Measurements from ENCODE around the gene SULT4A1. TPM values are rescaled to one million over a fixed set of nuclear protein-coding genes. Genes with fewer than 3 reads are reported as not detected.

SULT4A1 gene
- total and polyA plus RNA-seq, 10 donors, result 0.35 to 5.1 (median 1.7) TPM

- peaks cover 0 to 7% (median 3%) of the 10 kb centered on the region in 6 donors for H3K4me1 ChIP-seq
- no peak overlapping the region for H3K4me3 ChIP-seq
- intact Hi-C loops (cut with DNase I; ENCODE audit: low total_unique reads), result no loop called here
- no peak for TF ChIP-seq POLR2A (IDR thresholded peaks at IDR 0.05)
- TF ChIP-seq POLR2AphosphoS5 (IDR thresholded peaks at IDR 0.05), result no peak
- TF ChIP-seq CTCF (IDR thresholded peaks at IDR 0.05 in 8 of 11, conservative IDR thresholded peaks at IDR 0.05 in 3 of 11), result no peak
- DNase-seq, result peak; percentile 32
- H3K9me3 ChIP-seq, result peaks cover 0 to 19% (median 13%) of the 10 kb centered on the region in 8 donors
- peaks cover 0 to 86% (median 34%) of the 10 kb centered on the region in 7 donors for H3K27me3 ChIP-seq (replicated peaks in 1 of 7)
- no peaks in the 10 kb centered on the region for H3K36me3 ChIP-seq
- H3K27ac ChIP-seq, result no peak overlapping the region
- WGBS, 5 donors, result 80 to 93% (median 84%) methylated on average over 7 of the region's 7 CpGs
Observed at GRCh38 chr22:43859176-43859575, 3.1 kb downstream of the SULT4A1 start.

GRCh38 chr22:43858156-43858895 lies 4.0 kb downstream of the SULT4A1 start:
- WGBS, 5 donors, result 37 to 61% (median 45%) methylated on average over 11 of the region's 11 CpGs

GRCh38 chr22:43857367-43857766 lies 4.9 kb downstream of the SULT4A1 start:
- DNase-seq, result no peak
- Histone ChIP-seq H3K36me3 (no peaks in the 10 kb centered on the region), H3K27ac (no peak overlapping the region), H3K4me3 (no peak overlapping the region), H3K9me3 (peaks cover 0 to 19% (median 13%) of the 10 kb centered on the region in 8 donors), H3K4me1 (peaks cover 0 to 7% (median 5%) of the 10 kb centered on the region in 6 donors), H3K27me3 (replicated peaks in 1 of 7) (peaks cover 0 to 74% (median 25%) of the 10 kb centered on the region in 7 donors)
- TF ChIP-seq POLR2AphosphoS5 (IDR thresholded peaks at IDR 0.05), result no peak
- TF ChIP-seq POLR2A (IDR thresholded peaks at IDR 0.05), result no peak
- no peak for TF ChIP-seq CTCF (IDR thresholded peaks at IDR 0.05 in 8 of 11, conservative IDR thresholded peaks at IDR 0.05 in 3 of 11)
- intact Hi-C loops (cut with DNase I; ENCODE audit: low total_unique reads), result no loop called here

More at GRCh38 chr22:43858156-43858895, 4.0 kb downstream of the SULT4A1 start:
- Histone ChIP-seq H3K27me3 (replicated peaks in 1 of 7) (peaks cover 0 to 79% (median 28%) of the 10 kb centered on the region in 7 donors), H3K27ac (no peak overlapping the region), H3K36me3 (no peaks in the 10 kb centered on the region), H3K9me3 (peaks cover 0 to 19% (median 13%) of the 10 kb centered on the region in 8 donors), H3K4me1 (peaks cover 0 to 7% (median 3%) of the 10 kb centered on the region in 6 donors), H3K4me3 (no peak overlapping the region)
- TF ChIP-seq POLR2AphosphoS5 (IDR thresholded peaks at IDR 0.05) (no peak), POLR2A (IDR thresholded peaks at IDR 0.05) (no peak), CTCF (IDR thresholded peaks at IDR 0.05 in 8 of 11, conservative IDR thresholded peaks at IDR 0.05 in 3 of 11) (no peak)
- DNase-seq, result peak; percentile 31
- intact Hi-C loops (cut with DNase I; ENCODE audit: low total_unique reads), result no loop called here

GRCh38 chr22:43855431-43855830 lies 6.9 kb downstream of the SULT4A1 start:
- peaks cover 0 to 69% (median 14%) of the 10 kb centered on the region in 7 donors for H3K27me3 ChIP-seq (replicated peaks in 1 of 7)
- H3K27ac ChIP-seq, result no peak overlapping the region
- H3K4me1 ChIP-seq, result peaks cover 0 to 3% (median 0%) of the 10 kb centered on the region in 6 donors
- WGBS, 5 donors, result 66 to 94% (median 87%) methylated on average over 3 to 4 of the region's 4 CpGs
- intact Hi-C loops (cut with DNase I; ENCODE audit: low total_unique reads), result no loop called here
- H3K4me3 ChIP-seq, result no peak overlapping the region
- H3K9me3 ChIP-seq, result peaks cover 0 to 19% (median 13%) of the 10 kb centered on the region in 8 donors
- TF ChIP-seq CTCF (IDR thresholded peaks at IDR 0.05 in 8 of 11, conservative IDR thresholded peaks at IDR 0.05 in 3 of 11) (no peak), POLR2A (IDR thresholded peaks at IDR 0.05) (no peak), POLR2AphosphoS5 (IDR thresholded peaks at IDR 0.05) (no peak)
- peak; percentile 13 for DNase-seq
- no peaks in the 10 kb centered on the region for H3K36me3 ChIP-seq

All from spleen (tissue), 11 donors.